Activated T-cell treated with anti-CD3 and anti-CD28 coated beads for 4 hours (primary cell): ENCODE measurements around the gene ABCB6.

Experiments
- DNase-seq: peaks from one replicate; pipeline ENCODE4 v3.0.0-alpha.2; 2020

The ABCB6 gene

DNA sequence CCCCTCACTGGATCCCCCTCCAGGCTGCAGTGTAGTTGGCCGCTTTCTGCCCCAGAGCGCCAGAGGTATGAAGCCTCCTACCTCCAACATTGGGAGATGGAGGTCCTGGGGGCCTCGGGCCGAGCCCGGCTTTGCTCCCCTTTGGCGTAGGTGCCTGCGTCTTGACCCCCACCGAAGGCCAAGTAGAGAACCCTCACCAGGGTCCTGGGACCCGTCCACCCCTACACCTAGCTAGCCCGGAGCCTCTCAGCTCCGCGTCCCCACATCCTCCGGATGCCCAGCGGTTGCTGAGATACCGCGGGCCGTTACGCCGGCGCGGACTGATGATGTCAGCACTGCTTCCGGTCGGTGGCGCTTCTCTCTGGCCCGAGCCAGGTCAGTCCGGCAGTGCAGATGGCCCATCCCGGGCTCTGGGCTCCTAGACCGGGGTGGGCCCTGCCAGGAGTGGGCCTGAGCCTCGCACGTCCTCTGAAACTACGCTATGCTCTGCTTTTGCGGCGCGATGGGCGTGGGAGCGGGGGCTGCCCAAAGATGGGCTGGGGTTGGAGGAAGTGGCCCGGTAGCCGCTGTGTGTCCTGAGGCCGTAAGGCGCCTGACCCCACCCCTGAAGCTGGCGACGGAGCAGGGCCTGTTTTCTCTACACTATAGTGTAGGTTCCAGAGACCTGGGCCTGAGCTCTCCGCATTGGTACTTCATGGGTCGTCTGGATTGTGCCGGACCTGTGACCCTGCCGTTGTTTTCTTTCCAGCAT, 26.6 kb upstream of the ABCB6 start, which contains the start of the genes GLB1L and STK16:
Gene GLB1L (minus strand): TSS at position 297 of the 751 bp plus-strand sequence. CDS start 1,871 bp downstream, outside the sequence.
Gene STK16 (plus strand): TSS at position 332 of the 751 bp plus-strand sequence. CDS start 521 bp downstream, outside the sequence.
- peak; percentile 80 for DNase-seq

DNA sequence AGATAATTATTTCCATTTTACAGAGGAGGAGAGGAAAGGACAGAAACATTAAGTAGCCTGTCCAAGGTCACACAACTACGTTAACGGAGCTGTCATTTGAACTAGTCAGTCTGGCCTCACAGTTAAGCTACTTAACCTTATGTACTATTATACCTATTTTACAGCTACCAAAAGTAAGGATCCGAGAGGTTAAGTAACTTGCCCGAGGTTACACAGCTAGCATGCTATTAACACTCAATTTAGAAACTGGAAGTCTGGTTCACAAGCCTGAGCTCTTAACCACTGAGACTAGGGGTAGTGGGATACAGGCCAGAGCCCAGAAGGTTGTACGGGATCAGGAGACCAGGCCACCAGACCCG, 26.0 kb upstream of the ABCB6 start:
- no peak for DNase-seq

DNA sequence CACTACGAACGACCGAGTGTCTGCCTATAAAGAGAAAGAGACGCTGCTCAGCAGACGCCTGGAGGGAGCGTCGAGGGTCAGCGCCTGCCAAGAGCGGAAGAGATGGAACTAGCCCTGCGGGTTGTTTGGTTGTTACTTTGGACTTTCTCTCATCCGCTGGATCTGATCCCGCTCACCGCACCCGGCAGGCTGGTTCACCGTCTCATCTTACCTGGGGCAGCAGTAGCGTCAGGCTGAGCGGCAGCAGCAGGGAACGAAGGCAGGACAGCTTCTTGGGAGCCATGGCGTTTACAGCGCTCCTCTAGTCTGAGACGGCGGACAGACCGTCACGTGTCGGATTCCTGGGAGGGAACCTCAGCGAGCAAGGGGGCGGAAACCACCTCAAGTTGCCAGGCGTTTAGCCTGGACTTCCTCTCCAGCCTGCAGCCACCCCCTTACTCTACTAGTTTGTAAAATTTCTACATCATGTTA, 24.6 kb upstream of the ABCB6 start:
- no peak for DNase-seq

DNA sequence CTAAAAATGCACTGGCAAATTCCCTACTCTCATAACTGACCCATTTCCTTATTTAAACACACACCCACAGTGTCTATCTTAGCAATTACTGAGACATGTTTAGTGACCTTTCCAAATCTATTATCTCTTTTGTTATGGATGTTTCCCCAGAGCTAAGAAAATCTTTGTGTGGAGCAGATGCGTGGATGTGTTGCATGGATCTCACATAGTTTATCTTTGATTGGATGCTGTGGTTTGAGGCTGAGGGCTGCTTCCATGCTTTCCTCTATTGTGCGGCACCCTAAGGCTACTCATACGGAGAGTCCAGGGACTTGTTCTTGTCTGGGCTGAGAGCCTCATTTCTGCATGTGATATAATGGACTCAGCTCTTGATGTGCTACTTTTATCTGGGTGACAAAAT, 15.6 kb upstream of the ABCB6 start:
- DNase-seq: no peak

DNA sequence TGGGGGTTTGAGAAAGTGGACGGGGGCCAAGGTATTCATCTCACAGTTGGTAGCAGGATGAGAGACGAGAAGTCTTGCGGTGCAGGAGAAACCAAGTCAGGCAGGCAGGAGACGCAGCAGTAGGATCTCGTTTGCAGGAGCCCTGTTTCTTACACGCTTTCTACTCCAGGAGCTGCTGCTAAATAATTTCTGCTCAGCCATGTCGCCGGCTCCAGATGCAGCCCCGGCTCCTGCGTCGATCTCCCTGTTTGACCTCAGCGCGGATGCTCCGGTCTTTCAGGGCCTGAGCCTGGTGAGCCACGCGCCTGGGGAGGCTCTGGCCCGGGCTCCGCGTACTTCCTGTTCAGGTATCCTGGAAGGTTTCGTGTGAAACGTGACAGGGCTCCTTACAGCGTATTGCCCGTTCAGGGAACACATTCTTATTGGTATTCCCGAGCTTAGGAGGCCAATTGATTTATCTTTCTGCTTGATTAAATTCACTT, 11.3 kb upstream of the ABCB6 start:
- DNase-seq: no peak

DNA sequence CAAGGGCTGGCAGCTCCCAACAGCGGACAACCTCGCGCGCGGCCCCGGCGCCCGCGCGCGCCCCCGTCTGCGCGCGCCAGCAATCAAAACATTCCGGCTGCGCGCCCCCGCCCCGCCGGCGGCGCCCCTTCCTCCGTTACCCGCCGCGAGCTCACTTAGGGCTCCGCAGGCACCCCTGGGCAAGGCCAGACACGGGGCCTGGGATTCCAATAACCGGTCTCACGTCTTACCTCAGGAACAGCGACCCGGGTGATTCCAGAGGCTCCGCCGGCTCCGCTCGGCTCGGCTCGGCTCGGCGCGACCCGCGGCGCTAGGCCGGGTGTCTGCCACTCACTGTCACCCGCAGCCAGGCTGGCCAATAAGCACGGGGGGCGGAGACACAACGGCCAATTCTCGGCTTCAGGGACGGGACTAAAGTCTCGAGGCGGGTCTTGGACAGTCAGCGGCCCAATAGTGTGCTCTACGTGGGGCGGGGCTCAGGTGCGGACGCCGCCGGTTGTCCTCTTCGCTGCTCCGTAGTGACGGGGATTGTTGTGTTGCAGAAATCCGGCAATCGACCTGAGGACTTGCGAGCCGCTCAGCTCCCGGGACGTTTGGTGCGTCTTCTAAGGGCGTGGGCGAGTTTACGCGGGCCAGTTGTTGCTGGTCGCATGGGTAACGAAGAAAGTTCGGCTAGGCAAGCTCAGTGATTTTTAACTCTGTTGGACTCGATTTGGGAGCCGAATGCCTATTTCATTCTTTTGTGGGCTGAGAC, 10.7 kb upstream of the ABCB6 start, which contains the start of the genes ANKZF1 and ATG9A:
Gene ANKZF1 (plus strand): TSS at position 502 of the 754 bp plus-strand sequence. CDS start 452 bp downstream, outside the sequence.
Gene ATG9A (minus strand): TSS at position 332 of the 754 bp plus-strand sequence. CDS start 1,612 bp downstream, outside the sequence.
- peak; percentile 97 for DNase-seq

DNA sequence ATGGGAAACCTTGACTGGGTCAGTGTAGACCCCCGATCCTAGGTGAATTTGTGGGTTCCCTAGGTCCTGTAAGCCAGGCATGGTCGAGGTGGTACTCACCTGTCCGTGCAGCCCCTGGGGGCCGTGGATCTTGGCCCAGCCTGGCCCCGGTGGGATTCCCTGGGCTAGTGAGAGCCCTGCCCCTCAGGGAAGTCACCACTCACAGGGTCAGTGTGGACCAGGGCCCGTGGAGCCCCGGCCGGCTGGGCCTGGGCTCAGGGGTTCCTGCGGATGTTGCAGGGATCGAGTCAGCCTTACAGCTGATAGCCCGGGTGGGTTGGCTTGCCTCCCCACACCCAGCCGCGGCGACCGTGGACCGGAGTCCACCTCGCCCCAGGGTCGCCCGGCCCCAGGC, 10.2 kb upstream of the ABCB6 start:
- no peak for DNase-seq

DNA sequence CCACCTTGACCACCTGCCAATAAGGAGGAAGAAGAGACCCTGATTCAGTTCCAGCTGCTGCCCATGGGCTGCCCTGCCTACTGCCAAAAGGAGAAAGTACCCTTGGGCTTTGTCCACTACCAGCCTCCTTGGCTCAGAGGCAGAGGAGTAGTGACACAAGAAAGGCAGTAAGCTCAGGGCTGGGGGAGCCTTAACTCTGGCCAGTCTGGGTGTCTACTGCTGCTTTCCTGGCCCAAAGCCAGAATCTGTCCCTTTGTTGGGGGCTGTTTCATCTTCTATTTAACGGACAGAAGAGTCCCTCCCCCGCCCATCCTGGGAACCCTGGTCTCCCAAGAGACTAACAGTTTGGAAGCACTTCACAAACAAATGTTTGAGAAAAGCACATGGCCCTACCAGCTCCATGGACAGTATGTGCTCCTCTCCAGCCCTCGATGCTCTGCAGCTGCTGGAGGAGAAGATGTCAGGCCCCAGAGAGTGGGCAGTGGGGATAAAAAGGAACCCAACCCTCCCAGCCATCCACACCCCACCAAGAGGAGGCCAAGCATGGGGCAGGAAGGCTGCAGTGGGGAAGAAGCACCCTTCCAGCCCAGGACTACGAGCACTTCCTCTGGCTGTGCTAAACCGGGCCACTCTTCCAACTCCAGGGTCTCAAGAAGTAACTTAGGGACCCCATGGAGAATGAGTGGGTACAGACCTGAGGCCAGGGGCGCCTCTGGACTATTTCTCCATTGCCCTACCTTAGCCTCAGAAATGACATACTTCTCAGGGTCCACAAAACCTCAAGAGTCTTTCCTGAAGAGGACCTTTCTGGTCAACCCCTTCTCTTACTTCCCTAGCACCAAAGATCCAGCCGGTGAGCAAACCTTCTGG, 9.5 kb upstream of the ABCB6 start:
- DNase-seq: no peak

DNA sequence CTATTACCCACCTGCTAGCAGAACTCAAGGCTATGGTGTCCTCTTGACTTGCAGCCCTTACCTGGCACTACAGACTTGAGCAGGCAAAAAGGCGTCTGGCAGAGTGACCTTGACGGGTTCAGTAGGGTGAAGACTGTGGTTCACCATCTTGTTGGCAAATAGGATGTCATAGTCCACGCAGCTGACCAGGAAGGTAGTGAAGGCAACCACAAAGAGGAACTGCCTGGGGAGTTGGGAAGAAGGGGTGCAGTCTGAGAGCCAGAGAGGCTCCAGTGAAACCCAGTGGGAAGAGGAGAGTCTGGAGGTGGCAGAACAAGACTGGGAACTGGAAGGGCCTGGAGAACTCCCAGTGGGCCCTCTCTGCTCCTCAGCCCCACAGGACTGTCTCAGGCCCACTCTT, 6.6 kb upstream of the ABCB6 start:
- no peak for DNase-seq

DNA sequence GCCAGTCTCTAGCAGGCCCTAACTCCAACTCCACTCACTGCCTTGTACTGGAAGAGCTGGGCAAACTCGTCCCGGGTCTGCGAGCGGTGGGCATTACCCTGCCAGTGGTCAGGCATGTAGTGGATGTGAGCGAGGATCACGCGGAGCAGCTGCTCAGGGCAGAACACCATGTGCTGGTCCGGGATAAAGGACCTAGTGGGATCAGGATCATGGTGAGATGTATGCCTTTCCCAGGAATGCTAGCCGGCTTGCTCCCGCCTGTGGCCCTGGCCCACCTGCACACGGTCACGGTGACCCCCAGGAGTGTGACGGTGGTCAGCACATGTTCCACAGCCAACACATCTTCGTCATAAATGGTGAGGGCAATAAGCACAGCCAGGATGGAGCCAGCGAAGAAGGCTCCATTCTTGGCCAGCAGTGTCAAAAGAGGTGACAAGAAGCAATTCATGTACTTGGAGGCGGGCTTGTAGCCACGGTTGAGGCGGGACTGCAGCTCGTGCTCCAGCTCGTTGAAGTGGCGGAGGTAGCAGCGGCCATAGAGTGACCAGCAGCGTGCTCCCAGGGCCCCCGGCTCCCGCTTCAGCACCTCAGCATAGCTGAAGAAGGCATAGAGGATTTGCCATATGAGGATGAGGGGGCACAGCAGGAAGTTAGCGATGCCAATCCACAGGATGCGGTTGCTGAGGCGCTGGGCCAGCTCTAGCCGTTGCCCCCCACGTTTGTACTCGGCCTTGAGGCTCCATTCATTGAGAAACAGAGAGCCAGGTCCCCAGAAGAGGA, 5.3 kb upstream of the ABCB6 start:
- no peak for DNase-seq

DNA sequence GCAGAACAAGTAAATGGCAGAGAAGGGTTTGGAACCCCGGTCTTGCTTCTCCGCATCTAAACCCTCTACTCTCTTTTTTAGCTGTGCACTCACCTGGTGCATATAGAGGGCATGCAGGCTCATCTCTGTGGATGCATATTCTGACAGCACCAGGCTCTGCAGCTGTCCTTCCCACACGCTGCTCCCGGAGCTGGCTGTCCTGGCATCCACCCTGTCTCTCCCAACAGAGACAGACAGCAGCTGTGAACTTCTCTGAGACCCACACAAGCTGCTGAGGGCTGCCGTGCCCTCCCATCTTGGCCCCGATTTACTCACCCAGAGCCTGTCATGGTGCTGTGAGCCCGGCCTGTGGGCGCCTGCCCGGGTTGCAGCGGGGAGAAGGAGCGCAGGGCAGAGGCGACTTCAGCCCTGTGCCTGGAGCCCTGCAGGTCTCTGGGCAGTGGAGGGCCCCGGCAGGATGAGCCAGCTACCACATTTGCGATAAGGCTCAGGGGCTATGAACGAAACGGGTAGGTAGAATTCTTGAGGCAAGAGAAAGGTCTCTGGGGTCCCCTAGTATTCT, 3.3 kb upstream of the ABCB6 start:
- no peak for DNase-seq

DNA sequence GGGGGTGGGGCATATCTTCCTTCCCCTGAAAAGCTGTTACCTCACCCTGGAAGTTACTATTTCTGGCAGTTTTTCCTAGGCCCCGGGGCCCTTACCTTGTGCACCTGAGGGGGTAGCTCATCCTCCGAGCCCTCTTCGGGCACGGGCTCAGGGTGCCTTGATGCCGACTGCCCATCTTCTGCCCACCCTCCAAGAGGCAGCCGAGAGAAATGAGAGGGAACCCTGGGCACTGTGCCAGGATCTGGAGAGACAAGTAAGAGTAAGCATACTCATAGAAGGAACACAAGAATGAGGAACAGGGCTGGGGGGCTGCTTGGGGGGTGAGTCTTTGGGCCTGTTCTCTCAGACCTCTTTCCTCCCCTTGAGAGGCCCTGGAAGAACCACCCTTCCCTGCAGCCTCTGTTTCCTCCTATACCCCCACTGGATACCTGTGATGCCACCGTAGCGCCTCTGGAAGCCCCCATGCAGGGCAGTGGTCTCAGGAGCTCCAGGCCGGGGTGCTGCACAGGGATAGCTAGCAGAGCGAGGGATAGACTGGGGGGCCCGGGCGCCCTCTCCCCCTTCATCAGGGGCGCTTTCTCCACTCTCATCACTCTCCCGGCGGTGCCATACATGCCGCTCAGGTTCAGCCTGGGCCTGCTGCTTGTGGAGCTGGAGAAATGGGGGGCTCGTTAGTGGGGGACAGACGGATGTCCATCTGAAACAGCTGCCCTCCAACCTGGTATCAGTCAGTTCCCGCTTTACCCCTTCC, 2.1 kb upstream of the ABCB6 start:
- DNase-seq: no peak

DNA sequence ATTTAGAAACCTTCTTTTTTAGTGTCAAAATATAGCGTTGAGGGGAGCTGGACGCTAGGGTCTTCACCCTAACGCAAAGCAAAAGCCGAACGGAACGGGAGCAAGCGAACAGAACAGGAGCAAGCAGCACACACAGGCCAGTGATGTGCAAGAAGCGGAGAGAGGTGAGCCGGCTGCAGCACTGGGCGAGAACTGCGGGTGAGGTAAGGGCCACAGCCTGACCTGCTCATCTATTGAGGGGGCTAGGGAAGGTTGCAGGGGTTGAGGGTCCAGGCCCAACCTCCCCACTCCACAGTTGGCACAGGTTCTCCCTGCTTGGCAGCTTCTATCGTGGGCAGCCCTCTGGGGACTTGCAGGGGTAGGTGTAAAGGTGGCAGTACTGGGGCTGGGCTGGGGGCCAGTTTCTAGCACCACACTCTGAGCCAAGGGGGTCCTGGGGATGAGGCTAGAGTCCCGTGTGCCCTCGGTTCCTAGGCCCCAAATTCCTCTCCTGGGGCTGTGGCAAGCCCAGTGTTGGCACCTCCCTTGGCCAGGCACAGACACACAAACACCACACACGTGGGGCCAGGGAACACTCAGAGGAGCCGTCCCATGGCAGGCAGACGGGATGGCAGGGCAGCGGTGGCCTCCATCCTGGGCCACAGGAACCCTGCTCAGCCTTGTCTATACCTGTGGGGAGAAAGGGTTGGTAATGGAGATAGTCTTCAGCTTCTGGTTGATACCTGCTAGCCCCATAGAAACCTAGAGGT, 1.2 kb upstream of the ABCB6 start:
- DNase-seq: no peak

DNA sequence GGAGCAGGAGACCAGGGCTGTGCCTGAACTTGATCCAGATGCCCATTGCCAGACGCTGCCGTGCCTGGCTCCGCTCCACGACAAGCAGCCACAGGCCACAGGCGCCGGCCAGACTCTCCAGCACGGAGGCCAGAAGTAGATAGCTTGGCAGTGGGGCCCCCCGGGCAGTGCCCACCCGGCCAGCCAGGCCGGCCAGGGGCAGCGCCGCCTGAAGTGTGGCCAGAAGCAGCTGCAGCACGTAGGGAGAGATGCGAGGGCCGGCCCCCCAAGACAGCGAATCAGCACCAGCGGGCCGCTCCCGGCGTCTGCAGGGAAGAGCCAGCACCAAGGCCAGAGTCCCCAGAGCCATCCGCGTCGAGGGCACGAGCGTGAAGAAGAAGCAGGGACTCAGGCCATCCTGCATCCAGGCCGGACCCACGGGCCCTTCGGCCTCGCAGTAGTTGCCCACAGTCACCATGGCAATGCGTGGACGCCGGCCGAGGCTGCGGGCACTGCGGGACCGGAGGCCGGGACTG, 484 bp downstream of the ABCB6 start:
- no peak for DNase-seq

DNA sequence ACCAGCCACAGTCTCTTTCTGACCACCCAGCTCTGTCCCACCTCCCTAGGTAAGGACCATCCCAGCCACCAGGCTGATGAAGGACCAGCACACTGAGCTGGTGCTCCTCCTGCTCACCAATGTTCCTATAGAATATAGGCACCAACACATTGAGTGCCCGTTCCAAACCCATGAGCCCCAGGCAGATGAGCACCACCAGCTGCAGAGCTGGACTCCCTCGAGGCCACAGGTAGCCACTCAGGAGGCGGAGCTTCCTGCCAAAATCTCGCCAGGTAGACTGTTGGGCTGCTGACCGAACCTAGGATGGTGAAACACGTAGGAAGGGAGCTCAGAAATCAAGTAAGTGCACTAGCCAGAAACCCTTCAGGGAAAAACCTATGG, 2.2 kb downstream of the ABCB6 start:
- no peak for DNase-seq

DNA sequence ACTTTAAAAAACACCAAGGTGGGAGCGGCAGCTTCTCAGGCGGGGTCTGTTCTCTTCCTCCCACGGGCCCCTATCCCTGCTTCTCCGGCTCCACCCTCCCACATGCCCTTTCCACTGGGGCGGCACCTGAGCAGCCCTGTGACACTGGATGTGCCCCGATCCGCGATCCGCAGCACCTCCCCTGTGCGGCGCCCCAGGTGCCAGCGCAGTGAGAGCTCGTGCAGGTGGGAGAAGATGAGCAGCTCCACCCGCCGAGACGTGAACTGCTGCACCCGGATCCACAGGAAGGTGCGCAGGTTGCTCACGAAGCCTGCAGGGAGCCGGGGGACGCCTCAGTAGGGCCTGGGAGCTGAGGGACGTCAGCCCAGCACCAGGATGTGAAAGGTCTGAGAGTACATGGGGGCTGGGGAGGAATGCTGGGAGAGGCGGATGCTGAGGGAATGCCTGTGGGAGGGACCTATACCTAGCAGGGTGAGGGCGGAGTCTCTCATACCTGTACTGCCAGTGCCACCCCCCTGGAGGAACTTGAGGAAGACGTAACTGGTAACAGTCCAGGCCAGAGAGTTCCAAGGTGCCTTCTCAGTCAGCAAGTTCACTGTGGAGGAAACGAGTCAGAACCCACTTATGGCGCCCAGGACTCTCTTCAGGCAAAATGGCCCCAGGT, 2.8 kb downstream of the ABCB6 start:
- no peak for DNase-seq

DNA sequence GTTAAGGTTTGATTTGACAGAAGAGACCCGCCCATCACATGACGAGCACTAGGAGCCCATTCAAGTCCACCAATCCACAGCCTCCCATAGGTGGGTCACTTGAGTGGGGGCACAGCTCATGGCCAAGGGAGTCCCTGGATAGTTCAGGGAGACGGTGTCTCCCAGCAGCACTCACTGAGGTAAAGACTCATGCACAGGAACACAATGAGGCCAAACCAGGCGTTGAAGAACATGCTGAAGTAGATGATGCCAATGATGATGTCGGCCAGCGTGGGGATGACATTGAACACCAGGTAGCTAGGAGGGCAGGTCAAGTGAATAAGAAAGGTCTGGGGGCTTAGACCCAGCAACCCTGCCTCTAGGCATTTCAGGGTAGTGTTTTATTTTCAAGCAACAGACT, 4.0 kb downstream of the ABCB6 start:
- DNase-seq: no peak

DNA sequence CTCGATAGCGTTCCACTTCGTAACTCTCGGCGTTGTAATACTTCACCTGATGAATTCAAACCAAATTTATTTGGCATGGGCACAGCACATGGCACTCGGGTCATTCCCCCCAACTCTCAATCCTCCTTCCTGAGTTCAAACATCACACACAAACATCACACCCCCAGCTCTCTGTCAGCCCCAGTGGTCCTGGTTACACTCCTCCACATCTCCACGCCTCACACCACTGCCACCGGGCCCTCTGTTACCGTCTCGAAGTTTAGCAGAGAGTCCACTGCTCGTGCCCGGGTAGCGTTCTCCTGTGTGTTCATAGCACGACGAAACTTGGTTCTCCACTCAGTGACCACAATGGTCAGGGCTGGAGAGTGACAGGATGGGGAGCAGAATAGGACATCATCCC, 4.6 kb downstream of the ABCB6 start:
- no peak for DNase-seq

DNA sequence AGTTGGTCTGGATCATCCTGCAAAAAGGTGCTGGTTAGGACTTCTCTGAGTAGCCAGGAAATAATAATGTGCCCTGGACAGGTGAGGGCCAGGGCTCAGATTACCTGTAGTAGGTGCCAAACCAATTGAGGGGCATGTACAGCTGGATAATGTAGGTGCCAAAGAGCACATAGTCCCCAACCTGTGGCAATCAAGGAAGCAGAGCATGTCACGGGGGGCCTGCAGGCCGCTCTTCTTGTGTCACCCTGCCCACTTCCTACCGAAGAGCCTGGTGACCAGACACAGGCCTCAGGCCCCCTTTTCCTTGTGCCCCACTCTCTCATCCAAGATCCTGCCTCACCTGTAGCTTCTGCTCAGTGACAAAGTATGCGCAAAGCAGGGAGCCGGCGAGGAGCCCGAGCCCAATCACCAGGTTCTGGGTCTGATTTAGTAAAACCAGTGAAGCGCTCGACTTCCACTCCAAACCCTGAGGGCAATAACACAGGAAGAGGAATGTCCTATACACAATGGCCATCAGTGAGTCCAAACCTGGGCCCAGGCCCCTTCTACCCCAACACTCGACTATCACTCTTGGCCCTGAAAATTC, 5.2 kb downstream of the ABCB6 start:
- no peak for DNase-seq
